K562 (cell line): ENCODE measurements around the gene TUBB6. TPM values are rescaled to one million over a fixed set of nuclear protein-coding genes. Genes with fewer than 3 reads are reported as not detected.

Experiments
- ATAC-seq: fragments of 200-7000 bp; cut with Tn5 transposase; 3 replicates; pipeline ENCODE4 v1.9.1; 2020; ENCODE audit warnings: moderate library complexity
- BruUV-seq: library from RNA; stranded (reverse); fragments of 400-500 nt; replicated peaks from 2 replicates; lab custom pipeline; 2021; lab: Mats Ljungman, UMichigan
- CTCF ChIA-PET: fragments of 300-600 bp; formaldehyde crosslinking; extraction: SDS; loops from one replicate; lab custom pipeline; 2021; ENCODE audit warnings: low intra/inter-chr PET ratio; lab: Yijun Ruan, JAX
- POLR2A ChIA-PET: fragments of 300-600, 350-650 bp; sonication (Branson Sonifier 250); formaldehyde crosslinking; extraction: SDS; loops from one replicate; lab custom pipeline; 2021; ENCODE audit warnings: antibody characterized with exemption, inconsistent platforms; lab: Yijun Ruan, JAX
- DNase-seq, 4 experiments: peaks; one replicate each; pipeline versions ENCODE4 v3.0.0 to v3.0.0-alpha.2; 2011 to 2018; ENCODE audit warnings: low spot score in 3 of 4, mixed read lengths in 3 of 4; ENCODE audit errors: extremely low read depth in 1 of 4
- FAIRE-seq: peaks from 2 replicates; lab custom pipeline; 2011; peaks lifted over from hg19 to GRCh38; lab: Jason Lieb, UNC
- H2AFZ ChIP-seq: 2 replicates; pipeline ENCODE4 v1.6.0; 2011; ENCODE audit warnings: low read depth, low read length, control low read depth, inconsistent platforms
- H3K27ac ChIP-seq: fragments of 200-600 bp; 3 replicates; pipeline ENCODE4 v1.8.0; 2011; ENCODE audit warnings: low read depth, mild to moderate bottlenecking, control low read depth, inconsistent platforms, low read length, moderate library complexity, mixed read lengths; ENCODE audit errors: extremely low read depth
- H3K27me3 ChIP-seq, 2 experiments: fragments of 300-600 bp in 1 of 2; 2 replicates in 1 of 2; 3 replicates in 1 of 2; pipeline versions ENCODE4 v1.6.0 to v1.8.0; 2011; ENCODE audit warnings: inconsistent platforms in 2 of 2, low read length in 2 of 2, mild to moderate bottlenecking in 1 of 2, mixed read lengths in 1 of 2, moderate library complexity in 1 of 2; ENCODE audit not compliant: control insufficient read depth in 2 of 2, insufficient read depth in 2 of 2
- H3K36me3 ChIP-seq: fragments of 300-600 bp; 3 replicates; pipeline ENCODE4 v1.8.0; 2011; ENCODE audit warnings: mild to moderate bottlenecking, low read length, inconsistent platforms; ENCODE audit not compliant: control insufficient read depth, insufficient read depth
- H3K4me1 ChIP-seq, 2 experiments: fragments of 200-600 bp in 1 of 2; replicated peaks in 1 of 2; 2 replicates in 1 of 2; 3 replicates in 1 of 2; pipeline versions ENCODE4 v1.5.1 to v1.8.0; 2011; ENCODE audit warnings: inconsistent platforms in 2 of 2, low read length in 2 of 2, mild to moderate bottlenecking in 1 of 2, mixed read lengths in 1 of 2, moderate library complexity in 1 of 2; ENCODE audit not compliant: control insufficient read depth in 2 of 2, insufficient read depth in 2 of 2
- H3K4me2 ChIP-seq: 2 replicates; pipeline ENCODE4 v1.6.1; 2011; ENCODE audit warnings: low read length, control low read depth, inconsistent platforms, mixed read lengths; ENCODE audit not compliant: insufficient read depth
- H3K4me3 ChIP-seq: fragments of 200-600 bp; sonication (generic), shearing (Covaris generic); 2 replicates; pipeline ENCODE4 v1.5.1; 2016; ENCODE audit warnings: control low read depth, inconsistent platforms
- H3K79me2 ChIP-seq: fragments of 200-600 bp; 3 replicates; pipeline ENCODE4 v1.8.0; 2011; ENCODE audit warnings: low read length, inconsistent platforms; ENCODE audit not compliant: control insufficient read depth, insufficient read depth
- H3K9ac ChIP-seq, 2 experiments: 2 replicates each; pipeline versions ENCODE4 v1.6.0 to v1.6.1; 2011; ENCODE audit warnings: low read depth in 2 of 2, low read length in 2 of 2, control low read depth in 1 of 2, inconsistent platforms in 1 of 2, mild to moderate bottlenecking in 1 of 2, mixed read lengths in 1 of 2; ENCODE audit not compliant: insufficient read depth in 1 of 2
- H3K9me1 ChIP-seq: one replicate; pipeline ENCODE4 v1.6.0; 2011; ENCODE audit warnings: inconsistent platforms, mild to moderate bottlenecking, low read length, moderate library complexity; ENCODE audit not compliant: control insufficient read depth, insufficient read depth
- H3K9me3 ChIP-seq: replicated peaks from 2 replicates; pipeline ENCODE4 v1.5.1; 2011; ENCODE audit warnings: low read depth, low read length, inconsistent platforms; ENCODE audit not compliant: control insufficient read depth, insufficient read depth
- H4K20me1 ChIP-seq: replicated peaks from 2 replicates; pipeline ENCODE4 v1.6.1; 2011; ENCODE audit warnings: low read length, inconsistent platforms, mixed read lengths; ENCODE audit not compliant: control insufficient read depth, insufficient read depth
- ARID1B ChIP-seq: fragments of 450-650 bp; IDR thresholded peaks from 2 replicates; pipeline ENCODE4 v1.6.1; 2016; ENCODE audit warnings: antibody characterized with exemption, mild to moderate bottlenecking, inconsistent platforms
- FOXA1 ChIP-seq: fragments of 450-650 bp; IDR thresholded peaks from 2 replicates; pipeline ENCODE4 v1.6.1; 2016; ENCODE audit warnings: mild to moderate bottlenecking, borderline replicate concordance
- FOXA3 ChIP-seq, 2 experiments: fragments of 450-650 bp in 1 of 2; sonication (generic) in 1 of 2; formaldehyde crosslinking; IDR thresholded peaks in 1 of 2; conservative IDR thresholded peaks in 1 of 2; 2 replicates each; pipeline versions ENCODE4 v1.4.0 to v1.8.0; 2020 to 2022; ENCODE audit warnings: mild to moderate bottlenecking in 2 of 2, missing genetic modification reagents in 1 of 2
- FOXP1 ChIP-seq: sonication (generic); formaldehyde crosslinking; IDR thresholded peaks from 2 replicates; pipeline ENCODE4 v1.8.0; 2022; ENCODE audit warnings: mild to moderate bottlenecking, missing genetic modification reagents
- HDAC2 ChIP-seq: fragments of 450-650 bp; IDR thresholded peaks from 2 replicates; pipeline ENCODE4 v1.6.1; 2016; ENCODE audit warnings: mild to moderate bottlenecking
- L3MBTL2 ChIP-seq: fragments of 450-650 bp; IDR thresholded peaks from 2 replicates; pipeline ENCODE4 v1.6.1; 2016; ENCODE audit warnings: mild to moderate bottlenecking, moderate library complexity
- NCOR1 ChIP-seq: fragments of 450-650 bp; IDR thresholded peaks from 2 replicates; pipeline ENCODE4 v1.6.1; 2016; ENCODE audit warnings: mild to moderate bottlenecking, moderate library complexity
- PTRF ChIP-seq: fragments of 450-650 bp; IDR thresholded peaks from 2 replicates; pipeline ENCODE4 v1.6.1; 2016; ENCODE audit warnings: mild to moderate bottlenecking, missing genetic modification characterization, missing compliant biosample characterization
- RCOR1 ChIP-seq, 2 experiments: IDR thresholded peaks; 2 replicates each; pipeline ENCODE4 v1.6.1; 2012; ENCODE audit warnings: low read depth in 2 of 2, low read length in 2 of 2, borderline replicate concordance in 1 of 2, improper control_type of control experiment in 1 of 2
- SMAD4 ChIP-seq: fragments of 250-450 bp; sonication (Bioruptor Pico); conservative IDR thresholded peaks from 2 replicates; pipeline ENCODE4 v1.8.0; 2021; ENCODE audit warnings: inconsistent platforms, mild to moderate bottlenecking, moderate library complexity
- SMARCA5 ChIP-seq: fragments of 450-650 bp; IDR thresholded peaks from 2 replicates; pipeline ENCODE4 v1.6.1; 2016
- SMARCE1 ChIP-seq: fragments of 450-650 bp; IDR thresholded peaks from 2 replicates; pipeline ENCODE4 v1.7.1; 2016; ENCODE audit warnings: mild to moderate bottlenecking
- SOX6 ChIP-seq: fragments of 450-650 bp; IDR thresholded peaks from 2 replicates; pipeline ENCODE4 v1.6.1; 2014; ENCODE audit warnings: mild to moderate bottlenecking
- TEAD1 ChIP-seq, 2 experiments: fragments of 450-650 bp in 1 of 2; sonication (generic) in 1 of 2; formaldehyde crosslinking; IDR thresholded peaks; 2 replicates each; pipeline versions ENCODE4 v1.4.0 to v1.8.0; 2020 to 2022; ENCODE audit warnings: mild to moderate bottlenecking in 2 of 2, missing genetic modification reagents in 1 of 2
- WGBS: fragments of 100-300 bp; shearing (Covaris generic); methylation state at CpG from one replicate; pipeline ENCODE4 v1.1.6; 2016; ENCODE audit warnings: low coverage, mixed read lengths; ENCODE audit not compliant: insufficient coverage; ENCODE audit errors: missing lambda C conversion rate; 5-methylcytosine and 5-hydroxymethylcytosine counted together
- in situ Hi-C: fragments of 300-500 bp; cut with MboI; formaldehyde crosslinking; loops from 4 replicates; pipeline ENCODE4 v1.15.0; 2018; ENCODE audit warnings: inconsistent platforms, mixed read lengths
- intact Hi-C: fragments of 100-400 bp; cut with micrococcal nuclease; formaldehyde crosslinking; loops from 2 replicates; pipeline ENCODE4 v1.14.2; 2022
- polyA plus RNA-seq, 8 experiments: library from polyadenylated mRNA; depleted of rRNA in 4 of 8; stranded (reverse) in 5 of 8; unstranded in 3 of 8; fragments of >200 nt; fragmentation: Nextera tagmentation in 2 of 8; fragmentation: Illumina TruSeq in 1 of 8; extraction: Ambion mirVana in 2 of 8; extraction: Trizol in 1 of 8; gene quantifications; 2 replicates each; pipeline versions ENCODE4 v1.2.1 to v1.2.3, GENCODE V29; 2011 to 2014; ENCODE audit warnings: inconsistent platforms in 1 of 8, missing spikeins in 1 of 8
- total RNA-seq, 7 experiments: library from RNA; depleted of rRNA in 6 of 7; stranded (reverse); fragments of >200 nt in 6 of 7; fragmentation: Illumina TruSeq in 2 of 7; extraction: Trizol in 2 of 7; gene quantifications; 2 replicates each; pipeline versions ENCODE4 v1.2.1 to v1.2.3, GENCODE V29; 2011 to 2021; ENCODE audit warnings: low replicate concordance in 1 of 7
- TF ChIP-seq, protein P1 (sequence below): fragments of 450-650 bp; IDR thresholded peaks from 2 replicates; pipeline ENCODE4 v1.6.1; 2016
- TF ChIP-seq, protein P2 (sequence below): fragments of 450-650 bp; IDR thresholded peaks from 2 replicates; pipeline ENCODE4 v1.6.1; 2016; ENCODE audit warnings: low read depth, mild to moderate bottlenecking, moderate library complexity
- TF ChIP-seq, protein P3 (sequence below), 2 experiments: IDR thresholded peaks in 1 of 2; conservative IDR thresholded peaks in 1 of 2; 2 replicates each; pipeline ENCODE4 v1.6.1; 2016; ENCODE audit warnings: low read depth in 2 of 2, mild to moderate bottlenecking in 1 of 2, missing compliant biosample characterization in 1 of 2, missing genetic modification characterization in 1 of 2, moderate library complexity in 1 of 2

Gene TUBB6
- total and polyA plus RNA-seq, 9 of the 15 experiments (the other 6 are each of a cell fraction or from before 2014, with no cell fraction given) = 43.9 to 404 (median 81.1) TPM

DNA sequence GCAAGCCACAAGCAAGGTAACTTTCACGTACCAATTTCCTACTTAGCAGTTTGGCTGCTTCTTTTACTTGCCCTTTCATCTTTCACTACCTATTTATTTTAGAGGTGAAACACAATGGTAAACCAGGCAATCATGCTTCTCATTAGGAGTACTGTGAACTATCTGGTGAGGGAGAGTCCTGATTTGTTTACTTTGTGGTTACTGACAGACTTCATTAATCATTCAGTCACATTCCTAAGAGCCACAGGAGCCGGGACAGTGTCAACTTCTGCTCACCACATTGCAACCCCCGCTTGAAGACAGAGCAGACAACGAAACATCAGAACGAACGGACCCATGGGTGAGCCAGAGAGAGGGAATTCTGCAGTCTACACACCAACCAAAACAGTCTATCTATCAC, 28.8 kb downstream of the TUBB6 start:
- FAIRE-seq (no peak), ATAC-seq (peak; percentile 54; the same call in 2 of the 3 replicates), DNase-seq (peak in 1 of 4 experiments; percentile 30)
- H3K4me3 ChIP-seq = no peak overlapping the region
- 42% methylated on average over 6 of the region's 6 CpGs for WGBS
- in situ Hi-C loops = no loop called here
- no peak overlapping the region for H3K9ac ChIP-seq
- ChIA-PET CTCF (no interaction called here), POLR2A (interaction anchor here (0.8 kb wide), 1 partner anchor 22 kb away, joined by 3 read pairs; no protein-coding TSS in a partner anchor)
- BruUV-seq = no TSS peak
- H3K4me1 ChIP-seq = no peaks in the 10 kb centered on the region; a peak in 1 of 5 replicates
- H3K9me3 ChIP-seq = no peaks in the 10 kb centered on the region
- no peak overlapping the region for H3K4me2 ChIP-seq
- no peaks in the 10 kb centered on the region; the same call in 2 of the 3 replicates for H3K79me2 ChIP-seq
- no peaks in the 10 kb centered on the region for H3K27me3 ChIP-seq
- no peak overlapping the region for H3K27ac ChIP-seq
- H3K9me1 ChIP-seq = no peaks in the 10 kb centered on the region
- intact Hi-C loops = no loop called here
- H3K36me3 ChIP-seq = peaks cover 75% of the 10 kb centered on the region
- H4K20me1 ChIP-seq = peaks cover 4% of the 10 kb centered on the region; the same call in 1 of the 2 replicates
- no peak overlapping the region for H2AFZ ChIP-seq
- 0 out of 2 replicates have a peak, but pooled peaks have one; percentile 10 for TF ChIP-seq ARID1B
- TF ChIP-seq FOXA1 = 0 out of 2 replicates have a peak, but pooled peaks have one; percentile 20
- TF ChIP-seq SMARCE1 = peak; percentile 22; the same call in 1 of the 2 replicates
- TF ChIP-seq SMARCA5 = no peak
- TF ChIP-seq SMAD4 = 0 out of 2 replicates have a peak, but pooled peaks have one; percentile 22
- peak; percentile 70; the same call in 1 of the 2 replicates for TF ChIP-seq SOX6
- TF ChIP-seq FOXP1 (CRISPR knock-in tag) = no peak
- TF ChIP-seq, protein P1, sequence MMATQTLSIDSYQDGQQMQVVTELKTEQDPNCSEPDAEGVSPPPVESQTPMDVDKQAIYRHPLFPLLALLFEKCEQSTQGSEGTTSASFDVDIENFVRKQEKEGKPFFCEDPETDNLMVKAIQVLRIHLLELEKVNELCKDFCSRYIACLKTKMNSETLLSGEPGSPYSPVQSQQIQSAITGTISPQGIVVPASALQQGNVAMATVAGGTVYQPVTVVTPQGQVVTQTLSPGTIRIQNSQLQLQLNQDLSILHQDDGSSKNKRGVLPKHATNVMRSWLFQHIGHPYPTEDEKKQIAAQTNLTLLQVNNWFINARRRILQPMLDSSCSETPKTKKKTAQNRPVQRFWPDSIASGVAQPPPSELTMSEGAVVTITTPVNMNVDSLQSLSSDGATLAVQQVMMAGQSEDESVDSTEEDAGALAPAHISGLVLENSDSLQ = peak; percentile 93
- TF ChIP-seq, protein P2, sequence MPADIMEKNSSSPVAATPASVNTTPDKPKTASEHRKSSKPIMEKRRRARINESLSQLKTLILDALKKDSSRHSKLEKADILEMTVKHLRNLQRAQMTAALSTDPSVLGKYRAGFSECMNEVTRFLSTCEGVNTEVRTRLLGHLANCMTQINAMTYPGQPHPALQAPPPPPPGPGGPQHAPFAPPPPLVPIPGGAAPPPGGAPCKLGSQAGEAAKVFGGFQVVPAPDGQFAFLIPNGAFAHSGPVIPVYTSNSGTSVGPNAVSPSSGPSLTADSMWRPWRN = peak; percentile 93
- TF ChIP-seq PTRF (tag) = no peak
- TF ChIP-seq HDAC2 = peak; percentile 75; the same call in 1 of the 2 replicates
- peak; percentile 41 to 97; a peak in 2 of 4 replicates for TF ChIP-seq RCOR1 (IDR thresholded peaks at IDR 0.05; ENCODE audit: borderline replicate concordance in 1 of 2, low read depth in 2 of 2, low read length in 2 of 2)
- TF ChIP-seq NCOR1 = 0 out of 2 replicates have a peak, but pooled peaks have one; percentile 21
- TF ChIP-seq, protein P3, sequence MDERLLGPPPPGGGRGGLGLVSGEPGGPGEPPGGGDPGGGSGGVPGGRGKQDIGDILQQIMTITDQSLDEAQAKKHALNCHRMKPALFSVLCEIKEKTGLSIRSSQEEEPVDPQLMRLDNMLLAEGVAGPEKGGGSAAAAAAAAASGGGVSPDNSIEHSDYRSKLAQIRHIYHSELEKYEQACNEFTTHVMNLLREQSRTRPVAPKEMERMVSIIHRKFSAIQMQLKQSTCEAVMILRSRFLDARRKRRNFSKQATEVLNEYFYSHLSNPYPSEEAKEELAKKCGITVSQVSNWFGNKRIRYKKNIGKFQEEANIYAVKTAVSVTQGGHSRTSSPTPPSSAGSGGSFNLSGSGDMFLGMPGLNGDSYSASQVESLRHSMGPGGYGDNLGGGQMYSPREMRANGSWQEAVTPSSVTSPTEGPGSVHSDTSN (CRISPR knock-in tag; IDR thresholded peaks at IDR 0.05; ENCODE audit: low read depth) = no peak; the same call in 1 of the 2 replicates
- TF ChIP-seq, protein P3 (tag; conservative IDR thresholded peaks at IDR 0.05; ENCODE audit: low read depth) = peak; percentile 70
- 0 out of 2 replicates have a peak, but pooled peaks have one; percentile 38 for TF ChIP-seq L3MBTL2
- peak; percentile 77 to 92; a peak in 3 of 4 replicates for TF ChIP-seq FOXA3 (CRISPR knock-in tag; conservative IDR thresholded peaks at IDR 0.05 in 1 of 2, IDR thresholded peaks at IDR 0.05 in 1 of 2)
- peak; percentile 44 to 94; a peak in 3 of 4 replicates for TF ChIP-seq TEAD1 (CRISPR knock-in tag; IDR thresholded peaks at IDR 0.05)
